ENCODE data around the gene LMX1A.

LMX1A gene

DNA sequence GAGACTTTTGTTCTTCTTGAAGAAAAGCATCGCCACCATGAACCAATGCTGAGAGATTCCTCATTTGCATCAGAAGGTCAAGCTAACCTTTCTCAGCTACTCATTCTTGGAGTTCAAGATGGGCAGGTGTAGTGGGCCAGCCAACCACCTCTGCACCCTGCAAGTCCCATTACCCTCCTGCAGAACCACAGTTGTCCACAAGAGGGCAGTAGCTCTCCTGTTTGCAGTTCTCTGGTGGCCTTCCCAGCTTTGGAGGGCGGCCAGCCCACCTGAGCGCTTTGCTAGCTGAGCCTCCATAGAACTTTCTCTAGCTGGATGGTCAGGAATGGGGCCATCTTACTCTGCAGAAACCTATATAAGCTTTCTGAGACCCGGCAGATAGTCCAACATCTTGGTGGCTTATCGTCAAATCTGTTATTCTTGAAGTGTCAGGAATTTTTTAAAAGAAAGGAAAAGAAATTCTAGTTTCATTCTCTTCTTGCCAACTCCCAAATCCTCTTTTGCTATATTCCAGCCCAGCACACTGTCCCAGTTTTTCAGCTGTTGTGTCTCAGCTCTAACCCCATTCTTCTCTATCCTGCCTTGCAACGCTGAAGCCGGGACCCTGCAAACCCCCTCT is 11.0 kb upstream of the LMX1A start:
- no peak for DNase-seq (ENCODE audit: low read depth)

DNA sequence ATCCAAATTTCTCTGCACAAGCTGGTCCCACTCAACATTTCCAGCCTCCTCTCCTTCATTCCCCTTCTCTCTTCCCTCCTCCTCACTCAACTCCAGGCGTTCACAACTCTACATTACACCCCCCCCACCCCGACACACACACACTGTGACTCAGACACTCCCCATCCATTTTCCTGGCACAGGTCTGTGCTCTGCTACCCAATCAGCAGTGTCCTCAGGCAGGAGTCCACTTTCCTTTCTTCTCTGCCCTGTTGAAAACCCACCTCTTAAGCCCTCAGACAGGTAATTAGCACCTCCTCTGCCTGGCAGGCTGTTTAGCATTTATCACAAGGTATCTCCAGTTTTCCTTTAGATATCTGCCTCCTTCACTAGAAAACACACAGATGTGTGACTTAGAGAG is 8.8 kb upstream of the LMX1A start:
- no peak for DNase-seq (ENCODE audit: low read depth)

DNA sequence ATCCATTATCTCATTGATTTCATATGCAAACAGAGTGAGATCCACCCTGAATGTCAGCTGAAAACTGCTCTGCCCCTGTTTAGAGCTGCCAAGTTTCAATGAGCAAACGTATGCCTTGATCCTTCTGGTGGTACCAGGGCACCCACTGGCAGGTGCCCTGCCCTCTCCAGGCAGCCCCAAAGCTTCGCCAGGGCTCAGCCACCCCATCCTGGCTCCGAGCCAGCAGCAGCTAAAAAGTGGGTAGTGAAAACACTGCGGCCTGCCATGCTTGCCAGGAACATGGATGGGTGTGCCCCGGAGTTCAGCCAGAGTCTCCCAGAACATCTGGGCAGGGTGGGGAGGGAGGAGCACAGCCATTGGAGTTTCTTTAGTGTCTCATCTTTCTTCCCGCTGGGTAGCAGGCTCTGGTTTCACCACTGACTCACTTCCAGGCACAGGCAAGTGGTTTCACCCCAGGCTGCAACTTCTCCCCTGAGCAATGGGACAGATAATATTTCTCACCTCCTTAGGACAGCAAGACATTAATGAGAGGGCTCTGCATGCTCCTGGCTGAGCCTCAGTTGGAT is 8.1 kb upstream of the LMX1A start:
- DNase-seq (ENCODE audit: low read depth) = no peak

DNA sequence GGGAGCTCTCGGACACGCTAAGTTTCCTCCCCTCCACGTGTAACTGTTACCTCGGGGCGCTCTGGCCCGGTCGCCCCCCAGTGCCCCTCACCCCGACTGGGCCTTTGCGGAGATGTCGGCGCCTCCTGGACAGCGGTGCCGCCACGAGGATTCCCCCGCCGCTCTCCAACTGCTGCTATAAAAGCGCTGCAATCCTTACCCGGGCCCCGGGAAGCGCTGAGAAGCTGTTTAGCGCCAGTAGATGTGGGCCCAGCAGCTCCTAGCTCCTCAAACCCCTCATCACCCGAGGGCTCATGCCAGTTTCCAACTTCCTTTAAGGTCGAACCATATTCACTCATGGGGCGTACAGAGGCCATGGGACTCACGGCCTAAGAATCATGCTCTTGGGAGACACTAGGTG is 361 bp upstream of the LMX1A start:
- no peak for DNase-seq (ENCODE audit: low read depth)

DNA sequence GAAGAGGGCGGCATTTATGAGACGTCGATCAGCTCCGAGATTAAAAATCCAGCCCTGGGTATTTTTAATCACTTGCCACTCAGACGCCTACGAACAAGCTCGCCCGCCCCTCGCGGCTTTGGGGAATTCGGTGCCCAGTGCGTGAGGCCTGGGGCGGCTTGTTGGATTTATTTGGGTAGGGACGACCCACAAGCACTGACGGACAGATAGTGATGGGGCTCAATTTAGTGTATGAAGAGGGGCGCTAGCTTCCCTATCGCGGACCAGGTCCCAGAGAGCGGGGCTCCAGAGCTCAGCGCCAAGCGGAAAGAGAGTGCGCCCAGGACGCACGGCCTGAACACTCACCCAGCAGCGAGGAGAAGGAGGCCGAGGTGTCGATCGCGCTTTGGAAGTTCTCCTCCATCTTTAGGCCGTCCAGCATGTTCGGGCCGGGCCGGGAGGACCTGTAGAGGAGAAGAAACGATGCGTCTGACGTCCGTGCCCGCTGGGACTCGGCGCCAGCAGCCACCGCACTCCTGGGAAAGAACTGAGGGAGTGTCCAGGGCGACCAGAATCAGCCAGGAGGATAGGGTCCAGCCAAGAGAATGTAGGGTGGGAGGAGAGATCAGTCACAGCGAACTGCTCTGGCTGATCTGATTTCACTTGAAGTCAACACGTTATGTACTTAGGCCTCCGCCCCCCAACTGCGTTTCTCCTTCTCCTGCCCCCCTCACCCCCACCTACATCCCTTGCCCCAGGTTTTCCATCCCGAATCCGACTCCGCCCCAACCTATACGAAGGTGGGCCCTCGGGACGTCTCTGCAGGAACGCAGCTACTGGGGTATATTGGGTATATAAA is 1.2 kb downstream of the LMX1A start:
- no peak for DNase-seq (ENCODE audit: low read depth)

DNA sequence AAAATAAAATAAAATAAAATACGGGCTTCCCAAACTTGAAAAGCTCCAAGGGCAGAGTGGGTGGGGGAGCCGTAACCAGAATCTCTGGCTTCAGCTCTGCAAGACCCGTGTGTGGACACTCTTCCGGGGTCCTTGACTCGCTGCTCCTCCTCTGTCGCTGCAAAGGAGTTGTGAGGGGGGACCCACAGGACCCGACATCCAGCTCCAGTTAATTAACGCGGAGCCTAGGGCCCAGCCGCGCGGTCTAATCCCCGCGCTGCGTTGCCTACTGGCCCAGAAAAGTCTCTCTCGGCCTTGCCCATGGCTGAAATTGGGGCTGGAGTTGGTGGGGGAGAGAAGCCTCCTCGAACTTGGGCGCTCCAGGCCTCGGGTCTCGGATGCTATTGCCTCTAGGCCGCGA is 1.8 kb downstream of the LMX1A start:
- DNase-seq (ENCODE audit: low read depth) = no peak

DNA sequence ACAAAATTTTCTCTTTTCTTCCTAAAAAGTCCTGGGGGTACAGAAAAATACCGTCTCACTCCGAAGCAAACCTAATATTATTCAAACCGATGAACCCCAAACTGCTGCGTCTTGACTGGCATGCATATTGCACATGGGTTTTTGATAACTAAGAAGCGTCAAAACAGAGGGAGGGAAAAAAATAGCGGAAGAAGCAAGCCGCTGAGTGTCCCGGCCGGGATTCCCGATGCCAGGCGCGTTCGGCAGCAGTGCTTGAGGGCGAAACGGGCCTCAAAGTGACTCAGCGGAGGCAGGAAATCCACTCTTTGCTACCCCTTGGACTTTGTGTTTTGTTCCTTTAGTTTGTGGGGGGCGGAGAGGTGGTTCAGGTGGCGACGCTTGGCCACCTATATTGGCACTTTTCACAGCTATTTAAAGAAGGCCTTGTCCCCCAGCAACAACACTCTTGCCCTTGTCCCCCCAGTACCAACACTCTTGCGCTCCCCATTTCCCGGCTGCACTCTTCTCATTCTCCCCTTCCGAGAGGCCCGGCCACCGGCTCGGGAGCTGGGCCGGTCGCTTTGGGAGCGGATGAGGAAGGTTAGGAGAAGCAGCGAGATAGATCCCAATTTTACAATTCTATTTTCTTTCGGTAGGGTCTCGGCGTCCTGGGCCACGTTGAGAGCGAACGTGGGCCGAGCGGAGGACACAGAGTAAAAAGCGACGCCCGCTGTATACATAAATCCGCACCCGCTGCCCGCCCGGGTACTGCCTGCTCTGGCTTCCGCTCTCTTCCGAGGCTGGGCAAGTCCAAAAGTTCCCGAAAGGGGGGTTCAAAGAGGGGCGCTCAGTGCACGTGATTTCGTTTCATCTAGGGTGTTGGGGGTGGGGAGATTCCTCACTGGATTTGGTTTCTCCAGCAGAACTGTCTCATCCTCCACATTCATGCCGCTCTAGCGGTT is 2.5 kb downstream of the LMX1A start:
- no peak for DNase-seq (ENCODE audit: low read depth)

DNA sequence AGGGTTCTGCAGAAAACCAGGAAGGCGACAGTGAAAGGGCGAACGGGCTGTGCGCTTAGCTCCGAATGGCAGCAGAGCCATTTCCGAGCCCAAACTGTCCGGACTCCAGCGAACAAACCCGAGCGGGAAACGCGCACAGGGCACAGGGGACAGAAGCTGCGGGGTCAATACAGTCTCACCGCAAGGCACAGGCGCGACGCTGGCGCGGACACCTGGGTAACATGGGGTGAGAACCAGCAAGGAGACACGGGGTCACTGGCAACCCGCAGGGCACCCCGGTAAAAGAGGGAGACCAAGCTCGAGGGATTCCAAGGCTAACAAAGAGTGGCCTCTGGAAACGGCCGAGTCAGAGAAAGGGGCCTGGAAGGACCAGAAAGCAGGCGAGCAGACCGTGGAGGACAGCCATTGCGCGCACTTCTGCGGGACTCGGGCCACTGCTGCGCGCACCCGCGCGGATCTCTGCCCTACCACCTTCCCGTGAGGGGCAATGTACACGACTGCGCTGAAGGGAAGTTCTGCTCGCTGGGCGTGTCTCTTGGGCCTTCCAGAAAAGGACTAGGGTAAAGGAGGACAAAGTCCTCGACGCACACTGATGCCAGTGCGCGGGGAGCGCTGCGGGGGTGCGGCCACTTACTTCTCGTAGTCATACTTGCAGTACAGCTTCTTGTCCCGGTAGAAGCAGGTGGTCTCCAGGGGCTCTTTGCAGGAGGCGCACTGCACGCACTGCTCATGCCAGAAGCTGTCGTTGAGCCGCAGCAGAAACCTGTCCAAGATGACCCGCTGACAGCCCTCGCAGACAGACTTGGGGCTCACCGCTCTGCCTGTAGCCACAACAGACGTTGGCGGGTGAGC is 3.8 kb downstream of the LMX1A start:
- no peak for DNase-seq (ENCODE audit: low read depth)

DNA sequence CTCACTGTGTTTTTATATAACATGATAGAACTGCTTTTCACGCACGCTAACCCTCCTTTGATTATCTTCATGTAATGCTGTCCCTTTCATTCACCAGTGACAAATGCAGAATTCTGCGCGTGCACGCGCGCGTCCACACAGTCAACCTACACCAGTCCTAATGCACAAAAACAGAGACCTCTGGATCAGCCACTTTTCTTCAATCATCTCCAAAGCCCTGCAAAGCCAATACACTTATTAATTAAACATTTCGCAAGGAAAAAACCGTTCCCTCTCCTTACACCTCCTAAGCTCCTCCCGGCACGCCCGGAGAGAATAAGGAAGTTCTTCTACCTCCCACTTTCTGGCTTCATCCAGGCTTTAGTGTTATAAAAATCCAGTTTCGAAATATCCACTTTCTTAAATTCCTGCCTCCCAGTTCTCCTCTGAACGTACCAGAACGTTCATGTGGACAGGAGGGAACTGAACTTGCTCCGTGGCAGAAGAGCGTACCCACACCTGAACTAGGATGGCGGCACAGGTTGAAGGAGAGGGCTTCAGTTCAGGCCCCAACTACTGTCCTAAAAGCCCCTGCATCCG is 4.6 kb downstream of the LMX1A start:
- DNase-seq (ENCODE audit: low read depth) = no peak

DNA sequence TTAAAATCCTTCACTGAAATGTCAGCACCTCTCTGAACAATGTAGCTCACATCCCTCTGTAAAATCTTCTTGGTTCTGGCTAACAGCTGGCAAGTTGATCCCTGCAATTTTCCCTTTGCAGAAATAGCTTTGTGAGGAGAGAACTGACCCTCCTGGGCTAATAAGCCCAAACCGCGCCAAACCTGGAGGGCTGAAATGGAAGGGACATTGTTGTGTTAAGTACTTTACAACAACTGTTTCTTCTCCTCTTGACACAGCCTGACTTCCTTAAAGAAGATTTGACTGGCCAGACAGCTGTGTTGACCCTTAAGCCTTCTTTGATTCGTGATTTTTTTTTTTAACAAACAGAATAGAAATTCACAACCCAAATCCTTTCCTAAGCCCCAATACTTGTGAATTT is 5.7 kb downstream of the LMX1A start:
- no peak for DNase-seq (ENCODE audit: low read depth)

DNA sequence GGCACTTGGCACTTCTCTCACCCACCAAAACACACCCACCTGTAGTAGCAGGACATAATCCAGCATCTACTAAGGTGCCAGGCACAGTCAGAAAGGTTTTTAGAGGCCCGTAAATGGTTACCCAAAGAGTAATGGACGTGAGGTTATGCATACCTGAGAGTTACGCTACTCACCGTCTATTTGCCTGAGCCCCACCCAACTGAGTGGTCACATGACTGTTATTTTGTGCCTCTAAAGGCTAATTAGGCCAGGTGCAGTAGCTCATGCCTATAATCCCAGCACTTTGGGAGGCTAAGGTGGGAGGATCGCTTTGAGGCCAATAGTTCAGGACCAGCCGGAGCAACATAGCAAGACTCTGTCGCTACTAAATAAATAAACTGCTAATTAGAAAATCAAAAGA is 11.0 kb downstream of the LMX1A start:
- no peak for DNase-seq (ENCODE audit: low read depth)

DNA sequence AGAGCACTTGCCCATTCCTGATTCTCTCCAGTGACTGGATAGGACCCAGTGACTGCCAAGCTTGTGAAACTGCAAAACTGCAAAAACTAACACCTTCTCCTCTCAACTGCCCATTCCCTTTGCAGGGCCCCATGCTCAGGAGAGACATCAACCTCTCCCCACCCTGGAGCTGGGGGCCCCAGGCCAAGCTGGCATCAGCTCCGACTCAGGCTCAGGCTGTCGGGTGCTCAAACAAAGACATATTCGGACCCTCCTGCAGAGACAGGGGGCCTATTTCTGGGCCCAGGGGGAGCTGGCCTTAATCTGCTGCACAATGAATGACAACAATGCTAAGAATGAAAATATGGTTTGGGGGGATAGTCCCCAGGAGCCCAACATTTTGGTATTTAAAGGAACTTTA is 11.8 kb downstream of the LMX1A start:
- DNase-seq (ENCODE audit: low read depth) = no peak

DNA sequence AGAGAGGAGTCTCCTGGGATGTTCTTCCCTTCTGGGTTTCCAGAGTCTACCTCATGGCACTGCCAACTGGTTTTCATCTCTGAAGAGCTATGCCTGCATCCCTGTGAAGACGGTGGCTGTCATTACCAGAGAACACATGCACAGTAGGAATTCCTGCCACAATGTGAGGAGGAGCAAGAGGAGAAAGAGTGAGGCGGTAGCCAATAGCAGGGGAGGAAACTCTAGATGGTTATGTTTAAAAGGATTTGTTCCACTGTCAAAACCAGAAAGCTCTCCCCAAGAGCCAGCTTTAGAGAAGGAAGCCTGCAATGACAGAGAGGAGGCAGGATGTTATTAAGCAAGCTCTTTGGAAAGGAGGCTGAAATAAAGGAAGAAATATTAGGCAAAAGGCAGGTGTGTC is 12.3 kb downstream of the LMX1A start:
- no peak for DNase-seq (ENCODE audit: low read depth)

DNA sequence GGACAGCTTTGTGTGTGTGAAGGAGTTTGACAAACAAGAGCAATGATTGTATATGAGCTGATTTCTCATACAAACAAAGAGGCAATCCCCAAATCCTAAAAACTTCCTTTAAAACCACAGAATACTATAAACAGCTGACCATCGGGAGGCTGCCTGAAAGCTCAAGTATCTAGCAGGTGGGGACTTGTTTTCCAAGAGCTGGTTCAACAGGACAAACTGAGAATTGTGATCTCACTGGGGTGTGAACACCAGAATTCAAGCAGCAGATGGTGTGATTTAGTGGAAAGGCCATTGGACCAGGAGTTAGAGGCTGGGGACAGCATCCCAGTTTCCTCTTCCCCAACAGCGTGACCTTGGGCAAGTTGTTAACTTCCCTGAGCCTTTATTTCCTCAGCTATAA is 13.9 kb downstream of the LMX1A start:
- DNase-seq (ENCODE audit: low read depth) = no peak

DNA sequence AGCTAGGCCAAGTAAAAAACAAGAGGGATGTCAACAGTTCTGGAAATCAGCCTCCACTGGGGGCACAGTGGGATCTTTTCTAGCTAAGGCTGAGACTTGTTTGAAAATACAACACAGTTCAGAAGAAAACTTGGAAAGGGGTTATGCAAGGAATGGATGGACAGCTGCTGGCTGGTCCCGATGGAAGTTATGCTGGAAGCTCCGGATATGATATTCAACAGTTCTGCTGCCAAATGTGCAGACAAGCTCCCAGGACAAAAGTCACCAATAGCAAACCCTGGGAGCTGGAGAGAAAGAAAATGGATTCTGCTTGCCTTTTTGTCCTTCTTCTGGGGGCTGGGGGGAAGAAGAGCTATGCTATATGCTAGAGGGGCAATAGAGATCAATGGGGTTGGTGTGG is 14.3 kb downstream of the LMX1A start:
- DNase-seq (ENCODE audit: low read depth) = no peak

DNA sequence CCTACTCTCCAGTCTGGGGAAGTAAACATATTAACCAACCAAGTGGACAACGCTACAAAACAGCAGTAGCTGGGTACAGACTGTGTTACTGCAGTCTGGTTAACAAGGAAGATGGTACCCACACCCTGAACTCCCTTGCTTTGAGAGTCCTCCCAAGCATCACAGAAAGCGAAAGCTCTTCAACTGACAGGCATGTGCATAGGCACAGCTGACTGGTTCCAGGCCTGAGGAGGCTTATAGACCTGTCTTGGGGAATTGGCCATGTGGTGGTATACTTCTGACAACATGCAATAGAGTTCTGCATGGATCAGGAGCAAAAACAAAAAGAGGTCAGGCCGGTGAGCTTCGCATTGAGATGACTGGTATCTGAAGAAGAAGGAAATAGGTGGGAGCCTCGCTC is 17.4 kb downstream of the LMX1A start:
- no peak for DNase-seq (ENCODE audit: low read depth)

DNA sequence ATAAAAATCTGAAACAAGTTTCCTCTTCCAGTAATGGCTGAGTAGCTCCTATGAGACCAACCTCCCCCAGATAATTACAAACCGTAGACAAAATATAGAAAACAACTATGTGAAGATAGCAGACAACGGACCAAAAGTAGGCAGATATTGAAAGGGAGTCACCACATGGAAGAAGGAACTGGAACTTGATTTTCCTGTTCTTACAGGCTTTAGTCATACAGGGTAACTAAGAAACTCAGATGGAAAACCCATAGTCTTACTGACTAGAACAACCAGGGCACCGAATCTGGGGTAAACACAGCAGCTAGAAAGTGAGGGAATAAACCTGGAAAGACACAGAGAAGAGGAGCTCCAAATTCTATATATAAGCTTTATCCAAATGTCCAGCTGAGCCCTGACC is 26.0 kb downstream of the LMX1A start:
- DNase-seq (ENCODE audit: low read depth) = no peak

DNA sequence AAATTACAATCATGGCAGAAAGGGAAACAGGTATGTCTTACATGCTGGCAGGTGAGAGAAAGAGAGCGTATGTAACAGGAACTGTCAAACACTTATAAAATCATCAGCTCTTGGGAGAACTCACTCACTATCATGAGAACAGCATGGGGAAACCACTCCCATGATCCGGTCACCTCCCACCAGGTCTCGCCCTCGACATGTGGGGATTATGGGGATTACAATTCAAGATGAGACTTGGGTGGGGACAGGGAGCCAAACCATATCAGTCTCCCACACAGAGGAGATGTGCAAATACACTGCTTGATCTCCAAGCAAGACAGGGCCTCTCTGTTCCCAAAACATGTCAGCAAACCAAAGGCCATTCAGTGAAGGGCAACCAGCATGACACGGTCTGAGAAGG is 27.4 kb downstream of the LMX1A start:
- no peak for DNase-seq (ENCODE audit: low read depth)

DNA sequence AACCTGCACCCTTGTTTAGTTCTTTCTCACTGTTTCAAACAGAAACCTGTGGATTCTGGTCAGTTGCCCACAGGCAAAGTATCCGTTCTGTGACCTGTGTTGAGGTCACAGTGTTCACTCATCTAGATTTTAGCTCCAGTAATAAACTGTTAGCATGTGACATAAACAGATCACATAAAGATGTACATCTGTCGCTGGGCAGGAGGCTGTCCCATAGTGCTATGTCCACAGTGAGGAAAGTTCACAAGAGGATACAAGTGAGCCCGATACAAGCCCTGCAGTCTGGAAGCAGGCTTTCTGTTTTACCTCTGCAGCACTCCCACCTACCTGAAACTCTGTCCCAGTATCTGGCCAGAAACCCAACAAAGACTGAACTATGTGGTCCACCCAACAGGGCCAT is 28.4 kb downstream of the LMX1A start:
- DNase-seq (ENCODE audit: low read depth) = no peak

DNA sequence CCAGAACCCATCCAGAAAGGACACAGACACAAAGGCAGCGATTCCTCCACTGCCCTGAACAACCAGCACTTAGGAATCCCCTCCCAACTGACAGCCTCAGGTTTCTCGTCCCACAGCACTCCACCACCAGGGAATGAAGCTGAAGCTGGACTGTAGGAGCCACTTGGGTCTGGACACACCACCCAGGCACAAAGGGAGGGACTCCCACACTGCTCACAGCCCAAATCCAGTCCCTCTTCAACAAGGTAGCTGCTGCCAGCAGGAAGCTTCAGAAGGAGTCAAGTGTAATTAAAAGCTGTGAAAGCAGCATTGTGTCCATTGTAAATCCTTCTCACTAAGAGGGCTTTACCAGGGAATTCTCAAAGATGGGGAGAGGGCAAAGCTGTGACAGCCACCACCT is 29.0 kb downstream of the LMX1A start:
- no peak for DNase-seq (ENCODE audit: low read depth)

Data from GM04504 (cell line).